PC-3 (cell line): ENCODE results near the gene MRPL48. TPM values are rescaled to one million over a fixed set of nuclear protein-coding genes. Genes with fewer than 3 reads are reported as not detected.

Experiments used
- ATAC-seq: fragments of 200-7000 bp; cut with Tn5 transposase; 2 replicates; pipeline ENCODE4 v1.9.1; 2020; ENCODE audit warnings: mild to moderate bottlenecking, moderate library complexity
- BruUV-seq: library from RNA; stranded (reverse); fragments of 400-500 nt; replicated peaks from 2 replicates; lab custom pipeline; 2021; lab: Mats Ljungman, UMichigan
- CTCF ChIA-PET: fragments of 300-600 bp; sonication (Branson Sonifier 250); formaldehyde crosslinking; loops from one replicate; lab custom pipeline; 2022; ENCODE audit warnings: antibody characterized with exemption; lab: Charles Lee
- POLR2A ChIA-PET: fragments of 300-600 bp; sonication (Branson Sonifier 250); formaldehyde crosslinking; loops from one replicate; lab custom pipeline; 2022; ENCODE audit warnings: antibody characterized with exemption; ENCODE audit not compliant: unreplicated experiment; lab: Charles Lee
- DNase-seq: peaks from one replicate; pipeline ENCODE4 v3.0.0-alpha.2; 2015
- H2AFZ ChIP-seq: fragments of 300-600 bp; sonication (generic); 2 replicates; pipeline ENCODE4 v1.6.0; 2016; ENCODE audit warnings: antibody characterized with exemption, low read length
- H3F3A ChIP-seq: fragments of 300-600 bp; sonication (generic); one replicate; pipeline ENCODE4 v1.6.0; 2017; ENCODE audit warnings: antibody characterized with exemption, low read length, control low read depth, mild to moderate bottlenecking; ENCODE audit not compliant: unreplicated experiment
- H3K27ac ChIP-seq: fragments of 300-600 bp; sonication (generic); 2 replicates; pipeline ENCODE4 v1.5.1; 2016; ENCODE audit warnings: mild to moderate bottlenecking, low read length
- H3K27me3 ChIP-seq: fragments of 300-600 bp; sonication (generic); 2 replicates; pipeline ENCODE4 v1.6.1; 2016; ENCODE audit warnings: low read length, mixed read lengths
- H3K36me3 ChIP-seq: fragments of 300-600 bp; sonication (generic); 2 replicates; pipeline ENCODE4 v1.6.1; 2016; ENCODE audit warnings: low read depth, mixed run types, low read length, mixed read lengths
- H3K4me1 ChIP-seq: fragments of 300-600 bp; sonication (generic); 2 replicates; pipeline ENCODE4 v1.5.1; 2016; ENCODE audit warnings: low read length; ENCODE audit not compliant: insufficient read depth
- H3K4me2 ChIP-seq: fragments of 300-600 bp; sonication (generic); 2 replicates; pipeline ENCODE4 v1.6.0; 2016; ENCODE audit warnings: low read length
- H3K4me3 ChIP-seq: fragments of 300-600 bp; sonication (generic); 2 replicates; pipeline ENCODE4 v1.5.1; 2016; ENCODE audit warnings: mild to moderate bottlenecking, low read length, mixed read lengths
- H3K79me2 ChIP-seq: fragments of 300-600 bp; sonication (generic); 2 replicates; pipeline ENCODE4 v1.6.1; 2017; ENCODE audit warnings: low read length, mixed read lengths
- H3K9ac ChIP-seq: fragments of 300-600 bp; sonication (generic); 2 replicates; pipeline ENCODE4 v1.6.0; 2016; ENCODE audit warnings: mild to moderate bottlenecking, low read length
- H3K9me2 ChIP-seq: fragments of 300-600 bp; sonication (generic); replicated peaks from 2 replicates; pipeline ENCODE4 v1.6.1; 2016; ENCODE audit warnings: mixed run types, low read length, mixed read lengths
- H3K9me3 ChIP-seq: fragments of 300-600 bp; sonication (generic); 2 replicates; pipeline ENCODE4 v1.6.1; 2016; ENCODE audit warnings: low read length, mixed read lengths
- H4K20me1 ChIP-seq: fragments of 300-600 bp; sonication (generic); 2 replicates; pipeline ENCODE4 v1.6.1; 2016; ENCODE audit warnings: low read length, mixed read lengths
- EZH2 ChIP-seq: fragments of 300-600 bp; sonication (generic); IDR thresholded peaks from one replicate; pipeline ENCODE4 v1.6.1; 2017; ENCODE audit warnings: antibody characterized with exemption, mild to moderate bottlenecking, low read length; ENCODE audit not compliant: unreplicated experiment
- EZH2phosphoT487 ChIP-seq: fragments of 300-600 bp; sonication (generic); IDR thresholded peaks from 2 replicates; pipeline ENCODE4 v1.6.1; 2018; ENCODE audit warnings: mild to moderate bottlenecking, antibody characterized with exemption, low read length, borderline replicate concordance
- intact Hi-C: fragments of 100-400 bp; cut with micrococcal nuclease; formaldehyde crosslinking; loops from 2 replicates; pipeline ENCODE4 v1.9.0; 2023
- total RNA-seq: library from RNA; depleted of rRNA; stranded (reverse); fragments of >200 nt; gene quantifications from 2 replicates; pipeline ENCODE4 v1.2.3, GENCODE V29; 2014
- TF ChIP-seq, protein P1 (sequence below): fragments of 300-600 bp; sonication (generic); conservative IDR thresholded peaks from 2 replicates; pipeline ENCODE4 v1.5.1; 2017; ENCODE audit warnings: antibody characterized with exemption, low read depth, mild to moderate bottlenecking, low read length

Gene MRPL48
- total RNA-seq, 1 experiment from 2014 or later = 80.8 TPM

DNA sequence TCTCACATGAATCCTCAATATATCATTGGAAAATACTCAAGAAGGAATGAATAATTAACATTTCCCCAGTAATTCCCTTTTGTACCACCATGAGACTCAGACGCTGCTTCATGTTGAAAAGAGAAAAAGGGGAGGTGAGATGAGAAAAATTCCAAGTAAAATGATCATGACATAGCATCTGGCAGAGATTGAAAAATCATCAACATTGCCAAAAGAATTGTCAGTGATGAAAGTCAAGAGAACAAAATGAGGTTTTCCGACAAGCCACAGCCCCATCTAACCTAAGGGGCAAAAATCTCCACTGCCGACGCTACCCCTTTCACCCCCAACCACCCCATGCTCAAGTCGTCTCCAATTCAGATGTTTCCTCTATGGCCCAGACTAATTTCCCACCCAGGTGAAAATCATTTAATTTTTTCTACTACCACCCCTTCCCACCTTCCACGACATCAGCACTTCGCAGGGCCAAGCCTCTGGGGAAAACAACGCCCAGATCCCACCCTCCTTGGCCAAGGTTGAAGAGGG, 28.0 kb upstream of the MRPL48 start:
- DNase-seq (peak; percentile 38), ATAC-seq (no peak)
- TF ChIP-seq EZH2phosphoT487 = no peak
- TF ChIP-seq, protein P1, sequence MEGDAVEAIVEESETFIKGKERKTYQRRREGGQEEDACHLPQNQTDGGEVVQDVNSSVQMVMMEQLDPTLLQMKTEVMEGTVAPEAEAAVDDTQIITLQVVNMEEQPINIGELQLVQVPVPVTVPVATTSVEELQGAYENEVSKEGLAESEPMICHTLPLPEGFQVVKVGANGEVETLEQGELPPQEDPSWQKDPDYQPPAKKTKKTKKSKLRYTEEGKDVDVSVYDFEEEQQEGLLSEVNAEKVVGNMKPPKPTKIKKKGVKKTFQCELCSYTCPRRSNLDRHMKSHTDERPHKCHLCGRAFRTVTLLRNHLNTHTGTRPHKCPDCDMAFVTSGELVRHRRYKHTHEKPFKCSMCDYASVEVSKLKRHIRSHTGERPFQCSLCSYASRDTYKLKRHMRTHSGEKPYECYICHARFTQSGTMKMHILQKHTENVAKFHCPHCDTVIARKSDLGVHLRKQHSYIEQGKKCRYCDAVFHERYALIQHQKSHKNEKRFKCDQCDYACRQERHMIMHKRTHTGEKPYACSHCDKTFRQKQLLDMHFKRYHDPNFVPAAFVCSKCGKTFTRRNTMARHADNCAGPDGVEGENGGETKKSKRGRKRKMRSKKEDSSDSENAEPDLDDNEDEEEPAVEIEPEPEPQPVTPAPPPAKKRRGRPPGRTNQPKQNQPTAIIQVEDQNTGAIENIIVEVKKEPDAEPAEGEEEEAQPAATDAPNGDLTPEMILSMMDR = peak; percentile 32; the same call in 1 of the 2 replicates
- TF ChIP-seq EZH2 = no peak
- H3K27me3 ChIP-seq = no peaks in the 10 kb centered on the region
- H2AFZ ChIP-seq = peak overlapping the region; percentile 70
- CTCF ChIA-PET = no interaction called here
- no peaks in the 10 kb centered on the region for H3K36me3 ChIP-seq
- intact Hi-C loops = loop anchor here (10.0 kb wide), 1 partner anchor 175 kb away; no protein-coding TSS in a partner anchor
- H3K4me3 ChIP-seq = peak overlapping the region; percentile 91
- H3K4me1 ChIP-seq = peaks cover 12% of the 10 kb centered on the region
- H3K9me2 ChIP-seq = no peaks in the 10 kb centered on the region
- peak overlapping the region; percentile 89 for H3K9ac ChIP-seq
- H3K9me3 ChIP-seq = no peaks in the 10 kb centered on the region
- POLR2A ChIA-PET = no interaction called here
- peaks cover 54% of the 10 kb centered on the region for H3K79me2 ChIP-seq
- no peaks in the 10 kb centered on the region for H3F3A ChIP-seq
- peaks cover 20% of the 10 kb centered on the region for H4K20me1 ChIP-seq
- no TSS peak for BruUV-seq
- H3K4me2 ChIP-seq = peak overlapping the region; percentile 87
- no peak overlapping the region for H3K27ac ChIP-seq

DNA sequence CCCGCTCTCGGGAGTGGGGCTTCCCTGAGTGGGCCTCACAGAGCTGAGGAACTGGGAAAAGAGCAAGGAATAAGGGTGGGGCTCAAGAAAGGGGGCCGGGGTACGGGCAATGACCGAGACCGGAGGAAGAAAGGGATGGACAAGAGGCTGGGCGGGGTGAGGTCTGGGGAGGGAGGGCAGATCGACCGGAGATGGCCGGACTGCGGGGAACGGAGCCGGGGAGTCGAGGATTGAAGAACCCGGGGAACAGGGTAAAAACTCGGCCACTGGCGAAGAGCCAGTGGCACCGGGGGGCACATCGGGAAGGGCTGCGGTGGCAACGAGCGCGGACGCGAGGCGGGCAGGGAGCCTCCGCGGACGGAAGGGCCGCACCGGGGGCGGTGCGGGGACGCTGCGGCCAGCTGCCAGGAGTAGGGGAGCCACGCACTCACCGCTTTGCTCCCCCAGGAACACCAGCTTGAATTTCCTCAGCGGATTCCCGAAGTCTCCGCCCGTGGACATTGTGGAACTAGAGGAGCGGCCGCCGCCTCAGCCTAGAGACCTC, 27.5 kb upstream of the MRPL48 start:
- Histone ChIP-seq H3K36me3 (no peaks in the 10 kb centered on the region), H3K4me3 (peak overlapping the region; percentile 91), H3K9me3 (no peaks in the 10 kb centered on the region), H3K27ac (peak overlapping the region; percentile 43), H3K27me3 (no peaks in the 10 kb centered on the region), H3K4me2 (peak overlapping the region; percentile 87), H3K9ac (peak overlapping the region; percentile 89), H2AFZ (peak overlapping the region; percentile 70), H3K9me2 (no peaks in the 10 kb centered on the region), H3K4me1 (peaks cover 12% of the 10 kb centered on the region), H3F3A (no peaks in the 10 kb centered on the region), H3K79me2 (peaks cover 54% of the 10 kb centered on the region), H4K20me1 (peaks cover 20% of the 10 kb centered on the region)
- intact Hi-C loops = loop anchor here (10.0 kb wide), 1 partner anchor 175 kb away; no protein-coding TSS in a partner anchor
- TF ChIP-seq, protein P1 = no peak
- TF ChIP-seq EZH2phosphoT487 (no peak), EZH2 (no peak)
- ATAC-seq (peak; percentile 20), DNase-seq (peak; percentile 13)
- no TSS peak for BruUV-seq
- ChIA-PET POLR2A (interaction anchor here (1.7 kb wide), 1 partner anchor 19 kb away, joined by 20 read pairs; no protein-coding TSS in a partner anchor), CTCF (no interaction called here)
